ENCODE measurements around the gene SORCS2.

GRCh38 chr4:7462509-7462971 is 270.2 kb downstream of the SORCS2 start:
- TF ChIP-seq EZH2phosphoT487 (IDR thresholded peaks at IDR 0.05; ENCODE audit: low read depth) (no peak), CTCF (IDR thresholded peaks at IDR 0.05; ENCODE audit: low read depth, low read length) (no peak)
